OCI-LY3 (cell line): ENCODE measurements around the gene KCNK5.

Experiments used
- H2AFZ ChIP-seq: fragments of 200-600, 300-600 bp; shearing (Covaris generic); 2 replicates; pipeline ENCODE4 v1.6.0; 2014; ENCODE audit warnings: antibody characterized with exemption, low read depth, low read length
- H3K27ac ChIP-seq: fragments of 200-600, 300-600 bp; sonication (generic); 2 replicates; pipeline ENCODE4 v1.5.1; 2014; ENCODE audit warnings: mild to moderate bottlenecking, low read length, moderate library complexity, mixed read lengths
- H3K27me3 ChIP-seq: fragments of 200-600, 300-600 bp; sonication (generic); 2 replicates; pipeline ENCODE4 v1.6.1; 2014; ENCODE audit warnings: low read depth, low read length, mixed read lengths
- H3K36me3 ChIP-seq: fragments of 200-600, 300-600 bp; sonication (generic); replicated peaks from 2 replicates; pipeline ENCODE3; 2014; ENCODE audit warnings: low read depth, low read length, mixed read lengths
- H3K4me1 ChIP-seq: fragments of 300-600, 200-600 bp; sonication (generic); 2 replicates; pipeline ENCODE4 v1.6.1; 2014; ENCODE audit warnings: low read length, mixed read lengths
- H3K4me2 ChIP-seq: fragments of 200-600, 300-600 bp; sonication (generic); 2 replicates; pipeline ENCODE4 v1.6.1; 2014; ENCODE audit warnings: low read length, mixed read lengths
- H3K4me3 ChIP-seq: fragments of 300-600, 200-600 bp; sonication (generic); 2 replicates; pipeline ENCODE4 v1.5.1; 2014; ENCODE audit warnings: antibody characterized with exemption, mild to moderate bottlenecking, low read length, moderate library complexity
- H3K79me2 ChIP-seq: fragments of 300-600, 200-600 bp; shearing (Covaris generic); 2 replicates; pipeline ENCODE4 v1.6.1; 2014; ENCODE audit warnings: mild to moderate bottlenecking, low read length, mixed read lengths
- H3K9ac ChIP-seq: fragments of 300-600, 200-600 bp; shearing (Covaris generic); 2 replicates; pipeline ENCODE4 v1.6.0; 2014; ENCODE audit warnings: mild to moderate bottlenecking, low read length, moderate library complexity
- H3K9me3 ChIP-seq: fragments of 200-600, 300-600 bp; shearing (Covaris generic); 2 replicates; pipeline ENCODE4 v1.6.1; 2014; ENCODE audit warnings: low read length, mixed read lengths; ENCODE audit not compliant: insufficient read depth
- H4K20me1 ChIP-seq: fragments of 200-600, 300-600 bp; sonication (generic); 2 replicates; pipeline ENCODE4 v1.6.1; 2016; ENCODE audit warnings: low read length, mixed read lengths; ENCODE audit not compliant: insufficient read depth
- CTCF ChIP-seq: fragments of 200-600, 300-600 bp; sonication (generic); IDR thresholded peaks from 2 replicates; pipeline ENCODE4 v1.5.1; 2014; ENCODE audit warnings: antibody characterized with exemption, low read length, low read depth
- EZH2phosphoT487 ChIP-seq: fragments of 200-600 bp; shearing (Covaris generic); IDR thresholded peaks from 2 replicates; pipeline ENCODE4 v1.6.1; 2018; ENCODE audit warnings: antibody characterized with exemption, mixed run types, low read depth

KCNK5 gene

DNA sequence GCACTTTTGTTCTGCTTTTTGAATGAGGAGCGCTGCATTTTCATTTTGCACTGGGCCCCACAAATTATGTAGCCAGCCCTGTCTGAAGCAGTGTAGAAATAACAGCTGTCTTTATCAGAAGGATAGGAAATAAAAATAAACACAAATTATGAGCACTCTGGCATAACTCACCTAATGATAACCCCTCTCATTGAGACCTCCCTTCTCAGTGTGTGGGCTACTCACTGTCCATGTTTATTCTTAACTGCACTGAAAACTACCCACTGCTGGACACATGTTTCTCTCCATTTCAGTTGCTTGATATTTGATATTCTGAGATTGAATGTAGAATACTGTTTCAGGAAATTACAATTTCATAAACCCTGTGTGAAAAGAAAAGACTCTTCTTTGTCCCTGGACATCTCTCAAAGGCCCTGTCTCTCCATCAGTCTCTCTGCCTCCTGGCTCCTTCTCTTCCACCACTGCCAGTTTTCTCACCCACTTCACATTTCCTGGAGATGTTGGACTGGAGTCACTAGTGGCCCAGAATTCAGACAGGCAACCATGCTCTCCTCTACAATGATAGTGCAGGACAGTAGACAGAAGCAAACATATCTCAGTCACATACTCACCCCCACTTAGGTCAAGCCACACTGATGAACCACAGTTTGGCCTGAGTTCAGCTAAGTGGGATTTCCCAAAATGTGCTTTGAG is 84.6 kb downstream of the KCNK5 start:
- H3K4me2 ChIP-seq, result no peak overlapping the region
- H3K9me3 ChIP-seq, result no peaks in the 10 kb centered on the region
- no peak overlapping the region for H3K9ac ChIP-seq
- H3K4me1 ChIP-seq, result no peaks in the 10 kb centered on the region
- H2AFZ ChIP-seq, result no peak overlapping the region
- no peak for TF ChIP-seq EZH2phosphoT487
- no peak for TF ChIP-seq CTCF
- H3K27ac ChIP-seq, result no peak overlapping the region
- H3K27me3 ChIP-seq, result peaks cover 72% of the 10 kb centered on the region
- H3K4me3 ChIP-seq, result no peak overlapping the region
- H4K20me1 ChIP-seq, result no peaks in the 10 kb centered on the region
- H3K79me2 ChIP-seq, result no peaks in the 10 kb centered on the region
- no peaks in the 10 kb centered on the region for H3K36me3 ChIP-seq

GRCh38 chr6:39143238-39143930 is 85.9 kb downstream of the KCNK5 start:
- Histone ChIP-seq H3K79me2 (no peaks in the 10 kb centered on the region), H3K36me3 (no peaks in the 10 kb centered on the region), H3K4me2 (no peak overlapping the region), H3K4me3 (no peak overlapping the region), H3K9ac (no peak overlapping the region), H3K27me3 (peaks cover 71% of the 10 kb centered on the region), H2AFZ (no peak overlapping the region), H3K9me3 (no peaks in the 10 kb centered on the region), H3K4me1 (no peaks in the 10 kb centered on the region), H4K20me1 (no peaks in the 10 kb centered on the region), H3K27ac (no peak overlapping the region)
- TF ChIP-seq CTCF (no peak), EZH2phosphoT487 (no peak)

- TF ChIP-seq EZH2phosphoT487, result no peak
- TF ChIP-seq CTCF, result no peak
- no peaks in the 10 kb centered on the region for H3K9me3 ChIP-seq
- H3K9ac ChIP-seq, result no peak overlapping the region
- H3K36me3 ChIP-seq, result no peaks in the 10 kb centered on the region
- no peaks in the 10 kb centered on the region for H3K4me1 ChIP-seq
- no peaks in the 10 kb centered on the region for H4K20me1 ChIP-seq
- H3K27me3 ChIP-seq, result peaks cover 52% of the 10 kb centered on the region
- no peak overlapping the region for H2AFZ ChIP-seq
- H3K27ac ChIP-seq, result no peak overlapping the region
- no peaks in the 10 kb centered on the region for H3K79me2 ChIP-seq
- no peak overlapping the region for H3K4me3 ChIP-seq
- no peak overlapping the region for H3K4me2 ChIP-seq
Measured at GRCh38 chr6:39140556-39141167, 88.6 kb downstream of the KCNK5 start.
